ENCODE measurements around the gene S100A14. TPM values are rescaled to one million over a fixed set of nuclear protein-coding genes. Genes with fewer than 3 reads are reported as not detected.

The S100A14 gene
- total and polyA plus RNA-seq, 2 of the 4 experiments (the other 2 are of a cell fraction): 0.10 TPM; not detected in 1

- intact Hi-C loops (cut with micrococcal nuclease) (no loop called here), dilution Hi-C loops (cut with HindIII; ENCODE audit: low sequenced_read_pairs, unreplicated experiment) (no loop called here), in situ Hi-C loops (cut with MboI; ENCODE audit: low sequenced_read_pairs) (no loop called here)
- no peak overlapping the region for H2BK20ac ChIP-seq (ENCODE audit: low read depth, low read length)
- no peak overlapping the region for H4K91ac ChIP-seq (ENCODE audit: insufficient read depth, low read depth, low read length)
- H2AK5ac ChIP-seq (ENCODE audit: low read depth, low read length): no peak overlapping the region
- H2BK5ac ChIP-seq (ENCODE audit: low read depth, low read length, poor library complexity, severe bottlenecking): peak overlapping the region; percentile 26
- H4K8ac ChIP-seq (ENCODE audit: low read depth in 2 of 2, low read length in 2 of 2): no peak overlapping the region
- H3K9ac ChIP-seq (ENCODE audit: low read depth, low read length): no peak overlapping the region
- H4K5ac ChIP-seq (ENCODE audit: low read depth, low read length): no peak overlapping the region
- no peak overlapping the region for H3K14ac ChIP-seq (replicated peaks; ENCODE audit: low read depth, low read length)
- ChIA-PET POLR2A (ENCODE audit: unreplicated experiment) (interaction anchor here (0.7 kb wide), 1 partner anchor 29 kb away, joined by 4 read pairs; no protein-coding TSS in a partner anchor), CTCF (no interaction called here)
- no peaks in the 10 kb centered on the region for H3K9me3 ChIP-seq (ENCODE audit: control insufficient read depth, insufficient read depth, low read length)
- no peak overlapping the region for H3K27ac ChIP-seq (ENCODE audit: insufficient read depth, low read length)
- no peak overlapping the region for H2AFZ ChIP-seq (replicated peaks; ENCODE audit: low read length, poor library complexity)
- no peak for ATAC-seq (ENCODE audit: low read depth)
- 86% methylated on average over 1 of the region's 5 CpGs; no CpG with 5 or more reads in 1 of the 2 experiments for WGBS, 2 experiments (ENCODE audit: extremely low coverage in 2 of 2, insufficient read length in 1 of 2)
- no peak overlapping the region for H2BK15ac ChIP-seq (ENCODE audit: low read depth, low read length)
- H3K56ac ChIP-seq (ENCODE audit: extremely low read depth, insufficient read depth, low read length): no peak overlapping the region
- no peak overlapping the region for H3K23ac ChIP-seq (ENCODE audit: low read depth, low read length)
- H3K9me1 ChIP-seq (ENCODE audit: insufficient read depth, low read length): no peaks in the 10 kb centered on the region
- no peak overlapping the region for H3K18ac ChIP-seq (ENCODE audit: low read depth, low read length)
- peaks cover 3% of the 10 kb centered on the region for H3K4me1 ChIP-seq (ENCODE audit: control insufficient read depth, insufficient read depth, low read length)
- H3K4me3 ChIP-seq (ENCODE audit: insufficient read depth, low read depth, low read length): no peak overlapping the region
- no peaks in the 10 kb centered on the region for H4K20me1 ChIP-seq (ENCODE audit: insufficient read depth, low read length)
- no peak overlapping the region for H3K4ac ChIP-seq (ENCODE audit: low read depth, low read length)
- H2BK120ac ChIP-seq (ENCODE audit: low read depth, low read length): no peak overlapping the region
- no peaks in the 10 kb centered on the region for H3K27me3 ChIP-seq (ENCODE audit: control insufficient read depth, insufficient read depth, low read length)
- no peak overlapping the region for H3K4me2 ChIP-seq (ENCODE audit: low read depth, low read length)
- H3K79me1 ChIP-seq (ENCODE audit: low read depth in 1 of 2, low read length in 2 of 2): peaks cover 21 to 38% of the 10 kb centered on the region in 2 experiments; a peak in 3 of 4 replicates
- TF ChIP-seq NFE2L2 (IDR thresholded peaks at IDR 0.05; ENCODE audit: low read depth, low read length): no peak
- peak; percentile 85 for TF ChIP-seq CEBPB (IDR thresholded peaks at IDR 0.05; ENCODE audit: low read depth, low read length)
- TF ChIP-seq, protein P1, sequence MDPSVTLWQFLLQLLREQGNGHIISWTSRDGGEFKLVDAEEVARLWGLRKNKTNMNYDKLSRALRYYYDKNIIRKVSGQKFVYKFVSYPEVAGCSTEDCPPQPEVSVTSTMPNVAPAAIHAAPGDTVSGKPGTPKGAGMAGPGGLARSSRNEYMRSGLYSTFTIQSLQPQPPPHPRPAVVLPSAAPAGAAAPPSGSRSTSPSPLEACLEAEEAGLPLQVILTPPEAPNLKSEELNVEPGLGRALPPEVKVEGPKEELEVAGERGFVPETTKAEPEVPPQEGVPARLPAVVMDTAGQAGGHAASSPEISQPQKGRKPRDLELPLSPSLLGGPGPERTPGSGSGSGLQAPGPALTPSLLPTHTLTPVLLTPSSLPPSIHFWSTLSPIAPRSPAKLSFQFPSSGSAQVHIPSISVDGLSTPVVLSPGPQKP (IDR thresholded peaks at IDR 0.05; ENCODE audit: borderline replicate concordance, low read depth, low read length): no peak
- no peak overlapping the region for H2AK9ac ChIP-seq (replicated peaks; ENCODE audit: low read depth, low read length, poor library complexity)
- peaks cover 61% of the 10 kb centered on the region for H3K36me3 ChIP-seq (ENCODE audit: control insufficient read depth, insufficient read depth, low read length)
- BruUV-seq (replicated peaks): no TSS peak
- DNase-seq: peak; percentile 65
Observed at GRCh38 chr1:153663211-153663610, 47.1 kb upstream of the S100A14 start.
